ENCODE measurements around the gene LITAF. TPM values are rescaled to one million over a fixed set of nuclear protein-coding genes. Genes with fewer than 3 reads are reported as not detected.

The LITAF gene
- total RNA-seq, 2 experiments from 2014 or later, result 109 TPM

- Mint-ChIP-seq H3K4me1 (peaks cover 28% of the 10 kb centered on the region), H3K4me3 (peak overlapping the region; percentile 3), H3K27ac (peak overlapping the region; percentile 13), H3K9me3 (peaks cover 3% of the 10 kb centered on the region), H3K36me3 (peaks cover 42% of the 10 kb centered on the region), H3K27me3 (no peaks in the 10 kb centered on the region)
- DNase-seq, result no peak
- ATAC-seq (ENCODE audit: low read depth), result no peak
- POLR2A ChIA-PET, result interaction anchor here (0.6 kb wide), 1 partner anchor 149 kb away, joined by 4 read pairs; no protein-coding TSS in a partner anchor
Observed at GRCh38 chr16:11556945-11557720, 29.6 kb downstream of the LITAF start.

- ATAC-seq (ENCODE audit: low read depth) (no peak), DNase-seq (no peak)
- Mint-ChIP-seq H3K4me1 (peaks cover 22% of the 10 kb centered on the region), H3K27ac (no peak overlapping the region), H3K36me3 (peaks cover 42% of the 10 kb centered on the region), H3K27me3 (no peaks in the 10 kb centered on the region), H3K9me3 (peaks cover 3% of the 10 kb centered on the region), H3K4me3 (no peak overlapping the region)
- POLR2A ChIA-PET, result no interaction called here
Observed at GRCh38 chr16:11556214-11556819, 30.4 kb downstream of the LITAF start.

GRCh38 chr16:11554053-11554452 is 32.7 kb downstream of the LITAF start:
- Mint-ChIP-seq H3K27me3 (no peaks in the 10 kb centered on the region), H3K36me3 (peaks cover 61% of the 10 kb centered on the region), H3K4me3 (no peak overlapping the region), H3K27ac (no peak overlapping the region), H3K9me3 (peaks cover 3% of the 10 kb centered on the region), H3K4me1 (peaks cover 12% of the 10 kb centered on the region)
- ATAC-seq (ENCODE audit: low read depth) (no peak), DNase-seq (no peak)
- POLR2A ChIA-PET, result interaction anchor here (1.3 kb wide), 1 partner anchor 30 kb away, joined by 3 read pairs; no protein-coding TSS in a partner anchor

DNA sequence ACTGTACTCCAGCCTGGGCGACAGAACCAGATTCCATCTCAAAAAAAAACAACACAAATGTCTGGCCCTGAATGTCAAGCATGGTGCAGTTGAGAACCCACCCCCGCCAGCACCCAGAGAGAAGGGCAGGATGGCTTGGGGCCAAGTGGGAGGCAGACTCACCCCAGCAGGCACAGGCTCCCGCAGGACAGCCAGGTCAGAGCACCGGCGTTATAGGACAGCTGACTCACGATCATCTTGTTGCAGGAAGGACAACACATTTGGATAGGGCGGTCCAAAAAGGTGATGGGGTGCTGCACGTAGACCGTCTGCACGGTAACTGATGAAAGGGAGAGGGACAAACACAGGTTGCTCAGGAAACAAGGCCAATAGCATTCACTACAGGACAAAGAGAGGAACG is 33.3 kb downstream of the LITAF start:
- peaks cover 3% of the 10 kb centered on the region for H3K9me3 Mint-ChIP-seq
- peaks cover 63% of the 10 kb centered on the region for H3K36me3 Mint-ChIP-seq
- H3K4me1 Mint-ChIP-seq, result peaks cover 7% of the 10 kb centered on the region
- DNase-seq (no peak), ATAC-seq (ENCODE audit: low read depth) (no peak)
- H3K4me3 Mint-ChIP-seq, result no peak overlapping the region
- H3K27ac Mint-ChIP-seq, result no peak overlapping the region
- POLR2A ChIA-PET, result no interaction called here
- H3K27me3 Mint-ChIP-seq, result no peaks in the 10 kb centered on the region

GRCh38 chr16:11552440-11552839 is 34.3 kb downstream of the LITAF start:
- Mint-ChIP-seq H3K36me3 (peaks cover 68% of the 10 kb centered on the region), H3K4me1 (peaks cover 7% of the 10 kb centered on the region), H3K27me3 (no peaks in the 10 kb centered on the region), H3K9me3 (peaks cover 3% of the 10 kb centered on the region), H3K4me3 (no peak overlapping the region), H3K27ac (no peak overlapping the region)
- POLR2A ChIA-PET, result no interaction called here
- ATAC-seq (ENCODE audit: low read depth), result no peak
- DNase-seq, result no peak

- Mint-ChIP-seq H3K4me3 (no peak overlapping the region), H3K36me3 (peaks cover 63% of the 10 kb centered on the region), H3K9me3 (peaks cover 2% of the 10 kb centered on the region), H3K4me1 (peaks cover 4% of the 10 kb centered on the region), H3K27me3 (no peaks in the 10 kb centered on the region), H3K27ac (no peak overlapping the region)
- DNase-seq (no peak), ATAC-seq (ENCODE audit: low read depth) (no peak)
- POLR2A ChIA-PET, result no interaction called here
Observed at GRCh38 chr16:11551842-11552241, 34.9 kb downstream of the LITAF start.

- no peaks in the 10 kb centered on the region for H3K27me3 Mint-ChIP-seq
- no peak for ATAC-seq (ENCODE audit: low read depth)
- POLR2A ChIA-PET, result no interaction called here
- no peak for DNase-seq
- H3K9me3 Mint-ChIP-seq, result no peaks in the 10 kb centered on the region
- peaks cover 54% of the 10 kb centered on the region for H3K36me3 Mint-ChIP-seq
- H3K4me1 Mint-ChIP-seq, result peaks cover 2% of the 10 kb centered on the region
- no peak overlapping the region for H3K27ac Mint-ChIP-seq
- H3K4me3 Mint-ChIP-seq, result no peak overlapping the region
Observed at GRCh38 chr16:11550791-11551498, 35.8 kb downstream of the LITAF start.

GRCh38 chr16:11547118-11547916 is 39.4 kb downstream of the LITAF start:
- H3K27ac Mint-ChIP-seq, result no peak overlapping the region
- POLR2A ChIA-PET, result no interaction called here

GRCh38 chr16:11546608-11547061 is 40.1 kb downstream of the LITAF start:
- DNase-seq (no peak), ATAC-seq (ENCODE audit: low read depth) (no peak)
- Mint-ChIP-seq H3K4me3 (no peak overlapping the region), H3K36me3 (peaks cover 30% of the 10 kb centered on the region), H3K27me3 (no peaks in the 10 kb centered on the region), H3K4me1 (peaks cover 1% of the 10 kb centered on the region), H3K9me3 (no peaks in the 10 kb centered on the region), H3K27ac (no peak overlapping the region)
- POLR2A ChIA-PET, result no interaction called here

More at GRCh38 chr16:11547118-11547916, 39.4 kb downstream of the LITAF start:
- H3K9me3 Mint-ChIP-seq, result no peaks in the 10 kb centered on the region
- ATAC-seq (ENCODE audit: low read depth), result no peak
- DNase-seq, result no peak
- no peaks in the 10 kb centered on the region for H3K27me3 Mint-ChIP-seq
- H3K4me1 Mint-ChIP-seq, result peaks cover 2% of the 10 kb centered on the region
- H3K4me3 Mint-ChIP-seq, result no peak overlapping the region
- peaks cover 31% of the 10 kb centered on the region for H3K36me3 Mint-ChIP-seq

DNA sequence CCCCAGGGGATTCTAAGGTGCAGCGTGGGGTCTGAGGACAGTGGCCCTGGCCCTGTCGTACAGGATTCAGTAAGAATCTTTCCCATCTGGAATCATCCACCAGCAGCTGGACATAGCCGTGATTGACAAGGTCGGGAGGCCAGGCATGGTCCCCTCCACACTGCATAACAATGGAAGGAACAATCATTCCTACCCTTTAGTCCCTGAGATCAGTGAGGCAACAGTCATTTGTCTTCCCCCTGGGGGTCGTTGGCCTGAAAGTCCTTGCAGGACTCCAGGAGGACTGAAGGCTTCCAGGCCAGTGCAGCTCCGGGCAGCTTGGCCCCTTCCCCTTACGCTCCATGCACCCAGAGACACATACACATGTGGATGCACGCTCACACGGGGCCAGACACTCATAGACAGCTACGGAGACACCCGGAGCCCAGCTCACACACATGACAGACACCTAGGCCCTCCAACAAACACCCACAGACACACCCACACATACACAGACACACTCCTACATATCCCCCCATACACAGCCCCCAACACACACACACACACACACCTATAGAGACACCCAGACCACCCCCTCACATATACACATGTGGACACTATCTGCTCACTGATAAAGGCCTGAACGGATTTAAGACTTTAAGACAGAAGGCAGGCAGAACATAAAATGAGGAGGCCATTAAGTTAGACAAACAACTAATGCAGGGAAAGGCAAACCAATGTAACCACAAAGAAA is 42.9 kb downstream of the LITAF start:
- POLR2A ChIA-PET, result interaction anchor here (0.6 kb wide), 1 partner anchor 16 kb away, joined by 6 read pairs; no protein-coding TSS in a partner anchor
- DNase-seq (no peak), ATAC-seq (ENCODE audit: low read depth) (no peak)
- Mint-ChIP-seq H3K27ac (no peak overlapping the region), H3K4me1 (peaks cover 1% of the 10 kb centered on the region), H3K4me3 (no peak overlapping the region), H3K9me3 (no peaks in the 10 kb centered on the region), H3K27me3 (no peaks in the 10 kb centered on the region), H3K36me3 (peaks cover 9% of the 10 kb centered on the region)

DNA sequence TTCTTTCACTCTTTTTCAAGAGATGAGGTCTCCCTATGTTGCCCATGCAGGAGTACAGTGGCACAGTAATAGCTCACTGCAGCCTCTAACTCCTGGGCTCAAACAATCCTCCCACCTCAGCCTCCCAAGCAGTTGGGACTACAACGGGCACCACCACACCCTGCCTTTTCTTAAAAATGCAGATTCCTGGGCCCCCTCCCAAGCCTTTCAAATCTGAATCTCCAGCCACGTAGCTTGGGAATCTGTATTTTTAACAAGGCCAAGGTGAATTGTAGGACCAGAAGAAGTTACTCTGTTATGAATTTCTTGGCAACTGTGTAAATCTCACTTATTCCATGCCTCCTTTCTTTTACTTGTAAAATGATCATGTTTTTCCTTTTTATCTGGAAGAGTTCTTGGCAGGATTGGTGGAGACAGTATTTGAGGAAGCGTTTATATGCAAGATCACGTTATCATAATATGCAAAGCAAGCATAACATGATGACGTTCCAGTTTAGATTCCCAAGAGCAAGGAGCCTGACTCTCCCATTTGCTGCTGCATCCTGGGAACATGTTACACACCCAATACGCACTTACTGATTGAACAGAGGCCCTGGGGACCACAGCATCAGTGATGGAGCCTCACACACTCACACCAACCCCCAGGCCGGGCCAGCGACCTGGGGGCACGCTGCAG is 44.5 kb downstream of the LITAF start:
- POLR2A ChIA-PET, result no interaction called here
- Mint-ChIP-seq H3K4me1 (peaks cover 1% of the 10 kb centered on the region), H3K27ac (no peak overlapping the region), H3K9me3 (no peaks in the 10 kb centered on the region), H3K27me3 (no peaks in the 10 kb centered on the region), H3K36me3 (no peaks in the 10 kb centered on the region), H3K4me3 (no peak overlapping the region)
- no peak for ATAC-seq (ENCODE audit: low read depth)
- DNase-seq, result no peak

- Mint-ChIP-seq H3K4me1 (peaks cover 1% of the 10 kb centered on the region), H3K9me3 (no peaks in the 10 kb centered on the region), H3K27ac (no peak overlapping the region), H3K36me3 (no peaks in the 10 kb centered on the region), H3K27me3 (no peaks in the 10 kb centered on the region), H3K4me3 (no peak overlapping the region)
- DNase-seq, result no peak
- ATAC-seq (ENCODE audit: low read depth), result no peak
- POLR2A ChIA-PET, result interaction anchor here (0.6 to 0.7 kb wide), 2 partner anchors 101 to 107 kb away, joined by 3 to 5 read pairs; no protein-coding TSS in a partner anchor
Observed at GRCh38 chr16:11539641-11540050, 47.1 kb downstream of the LITAF start.
